ENCODE results near the gene NLRP6.
A peak's percentile ranks its signal among the peaks of the same experiment; 100 is the strongest.
"Not testable (repeated sequence)": the region's sequence is repeated elsewhere in the genome, so short reads cannot be mapped to it uniquely, and the experiment has no call there.

The NLRP6 gene

GRCh38 chr11:309979-310572, 31.9 kb downstream of the NLRP6 start:
- DNase-seq, result not testable (repeated sequence)

- DNase-seq, result not testable (repeated sequence)
Observed at GRCh38 chr11:311013-311748, 33.0 kb downstream of the NLRP6 start.

GRCh38 chr11:312092-312816, 34.0 kb downstream of the NLRP6 start:
- DNase-seq, result no peak

GRCh38 chr11:313304-313786, 35.1 kb downstream of the NLRP6 start:
- no peak for DNase-seq

- peak in 1 of 2 donors; percentile 87 for DNase-seq
Observed at GRCh38 chr11:313787-314553, 35.8 kb downstream of the NLRP6 start, which contains the start of gene IFITM1. Gene IFITM1 (plus strand): TSS chr11:314040. CDS start chr11:314171, 131 bp downstream.

- DNase-seq, result not testable (repeated sequence)
Observed at GRCh38 chr11:314554-314875, 36.3 kb downstream of the NLRP6 start.

- no peak for DNase-seq
Observed at GRCh38 chr11:315051-315481, 36.9 kb downstream of the NLRP6 start.

GRCh38 chr11:315516-315994, 37.3 kb downstream of the NLRP6 start:
- DNase-seq, result no peak

GRCh38 chr11:316031-316701, 38.0 kb downstream of the NLRP6 start:
- no peak for DNase-seq

GRCh38 chr11:316891-317301, 38.7 kb downstream of the NLRP6 start:
- DNase-seq, result no peak

GRCh38 chr11:317668-318404, 39.6 kb downstream of the NLRP6 start:
- not testable (repeated sequence) for DNase-seq

- not testable (repeated sequence) for DNase-seq
Observed at GRCh38 chr11:318405-319120, 40.4 kb downstream of the NLRP6 start.

- not testable (repeated sequence) for DNase-seq
Observed at GRCh38 chr11:319121-319887, 41.1 kb downstream of the NLRP6 start.

- DNase-seq, result not testable (repeated sequence)
Observed at GRCh38 chr11:319888-320273, 41.7 kb downstream of the NLRP6 start.

GRCh38 chr11:324156-324555, 45.9 kb downstream of the NLRP6 start:
- DNase-seq, result no peak

- DNase-seq, result not testable (repeated sequence)
Observed at GRCh38 chr11:324593-325517, 46.6 kb downstream of the NLRP6 start.

- DNase-seq, result no peak
Observed at GRCh38 chr11:325796-326591, 47.8 kb downstream of the NLRP6 start.

- no peak for DNase-seq
Observed at GRCh38 chr11:326592-326841, 48.3 kb downstream of the NLRP6 start.
